Heart left ventricle (tissue), 16 donors: ENCODE measurements around the gene TAS2R1. TPM values are rescaled to one million over a fixed set of nuclear protein-coding genes. Genes with fewer than 3 reads are reported as not detected.

Experiments
- ATAC-seq, 4 donors: fragments of 200-7000 bp; cut with Tn5 transposase; one replicate each; pipeline ENCODE4 v1.9.1; 2020 to 2022; ENCODE audit warnings: moderate library complexity in 4 of 4, mild to moderate bottlenecking in 3 of 4, moderate number of reproducible peaks in 1 of 4
- DNase-seq, 5 donors: peaks; one replicate each; pipeline ENCODE4 v3.0.0-alpha.2; 2020
- H3K27ac ChIP-seq, 12 donors: fragments of 200-600 bp; sonication (generic) in 4 of 12; one replicate each; pipeline versions ENCODE4 v1.5.0 to v1.8.0; 2016 to 2022; ENCODE audit warnings: mild to moderate bottlenecking in 2 of 12
- H3K27me3 ChIP-seq, 9 donors: fragments of 200-600 bp; sonication (generic) in 2 of 9; one replicate each; pipeline versions ENCODE4 v1.5.1 to v1.8.0; 2016 to 2022; ENCODE audit warnings: mild to moderate bottlenecking in 3 of 9
- H3K36me3 ChIP-seq, 9 donors: fragments of 200-600 bp; sonication (generic) in 2 of 9; one replicate each; pipeline versions ENCODE4 v1.5.0 to v1.8.0; 2018 to 2022; ENCODE audit warnings: mild to moderate bottlenecking in 2 of 9
- H3K4me1 ChIP-seq, 12 donors: fragments of 200-600 bp; sonication (generic) in 4 of 12; one replicate each; pipeline versions ENCODE4 v1.5.0 to v1.8.0; 2016 to 2022; ENCODE audit warnings: mild to moderate bottlenecking in 3 of 12
- H3K4me3 ChIP-seq, 12 donors: fragments of 200-600 bp; sonication (generic) in 4 of 12; one replicate each; pipeline versions ENCODE4 v1.5.0 to v1.8.0; 2017 to 2022; ENCODE audit warnings: mild to moderate bottlenecking in 9 of 12, moderate library complexity in 4 of 12
- H3K9me3 ChIP-seq, 12 donors: fragments of 200-600 bp; sonication (generic) in 4 of 12; one replicate each; pipeline versions ENCODE4 v1.5.0 to v1.8.0; 2016 to 2022; ENCODE audit warnings: mild to moderate bottlenecking in 1 of 12
- CTCF ChIP-seq, 12 donors: fragments of 200-600 bp; sonication (generic) in 4 of 12; IDR thresholded peaks; one replicate each; pipeline versions ENCODE4 v1.5.0 to v1.8.0; 2018 to 2022; ENCODE audit warnings: antibody characterized with exemption in 12 of 12, mild to moderate bottlenecking in 5 of 12
- POLR2A ChIP-seq, 2 donors: fragments of 450-650 bp; IDR thresholded peaks; one replicate each; pipeline ENCODE4 v1.6.1; 2017; ENCODE audit warnings: antibody characterized with exemption in 2 of 2, mild to moderate bottlenecking in 2 of 2, moderate library complexity in 2 of 2
- WGBS, 4 donors: extraction: QIAGEN DNeasy Blood & Tissue Kit in 2 of 4; methylation state at CpG; one replicate each; pipeline versions ENCODE4 v1.1.5 to v1.1.7; 2013 to 2018; 5-methylcytosine and 5-hydroxymethylcytosine counted together
- intact Hi-C, 10 donors: fragments of 100-400 bp; cut with DNase I; formaldehyde crosslinking; loops; one replicate each; pipeline versions ENCODE4 v1.11.1 to v1.14.2; 2022
- long read RNA-seq, 3 donors: library from polyadenylated mRNA; unstranded; transcript quantifications; one replicate each; pipeline ENCODE4 v2.0.0, GENCODE V29; 2020 to 2021
- polyA plus RNA-seq, 2 donors: library from polyadenylated mRNA; stranded (reverse); fragments of 200-250 nt; gene quantifications; one replicate each; pipeline ENCODE4 v1.2.3, GENCODE V29; 2013
- total RNA-seq, 9 donors: library from RNA; depleted of rRNA in 2 of 9; stranded (reverse); fragments of >200 nt in 2 of 9; fragmentation: NEBNext Ultra II Directional in 3 of 9; extraction: Animal tissue kit (Norgen Biotek cat#: 25700) in 3 of 9; gene quantifications; one replicate each; pipeline versions ENCODE4 v1.1.0 to v1.2.4, GENCODE V29; 2016 to 2023
- donor health status: ischemic (EF 13 %, LVEDD 7.1; RV severe dilation, severe dysfunction).
- donor health status: healthy with polysubstance abuse.
- donor health status: DM: no; HTN: yes; CAD: no.
- donor health status: DM: no; HTN: no; CAD: no.
- donor health status: ischemic (EF 25% LVEDD 6.9; RV normal size, moderate dysfunction).
- donor health status: ischemic (EF 25% LVEDD 5.7; RV mildly dilated, moderate dysfunction).
- donor health status: healthy.
- donor health status: DM: yes; HTN: yes; CAD: no.
- donor health status: ischemic (EF 35%, LVEDD 5.7; RV mildly dilated, moderate dysfunction).
- donor health status: nonischemic (EF 11% LVEDD 7.7; RV severe dilation, severe dysfunction).
- donor health status: DM: yes; HTN: yes; CAD: no.
- donor health status: PGD.
- donor health status: ischemic (EF 29% LVEDD 5.4; RV normal size, mild dysfunction).
- donor health status: nonischemic (EF 23%, LVEDD 6.1; RV moderate dilation, normal function).

Gene TAS2R1
- not detected for total RNA-seq
- polyA plus RNA-seq, result not detected
- long read RNA-seq, donor 1, result 0 reads
- long read RNA-seq, donor 2, result 0 reads
- long read RNA-seq, donor 3, result 0 reads

- H3K36me3 ChIP-seq, result no peaks in the 10 kb centered on the region
- H3K9me3 ChIP-seq, result peaks cover 0 to 21% (median 5%) of the 10 kb centered on the region in 12 donors
- ATAC-seq (no peak), DNase-seq (no peak)
- no peaks in the 10 kb centered on the region for H3K4me1 ChIP-seq
- H3K27me3 ChIP-seq, result no peaks in the 10 kb centered on the region
- H3K4me3 ChIP-seq, result no peak within 1 kb of the TSS
- intact Hi-C loops, result no loop called here
- TF ChIP-seq POLR2A (IDR thresholded peaks at IDR 0.05) (no peak), CTCF (IDR thresholded peaks at IDR 0.05) (no peak)
- H3K27ac ChIP-seq, result no peak within 1 kb of the TSS
- WGBS, 4 donors, result 92 to 100% (median 95%) methylated on average over 1 of the region's 1 CpG
Observed at GRCh38 chr5:9630251-9630650, at the start of gene TAS2R1. TSS of gene TAS2R1 (minus strand) at chr5:9630351. CDS start at chr5:9630032, 319 bp downstream.

GRCh38 chr5:9670371-9670770 lies 40.2 kb upstream of the TAS2R1 start:
- H3K4me1 ChIP-seq, result no peaks in the 10 kb centered on the region
- no peaks in the 10 kb centered on the region for H3K36me3 ChIP-seq
- intact Hi-C loops, result no loop called here
- H3K4me3 ChIP-seq, result no peak overlapping the region
- no peak overlapping the region for H3K27ac ChIP-seq
- TF ChIP-seq CTCF (IDR thresholded peaks at IDR 0.05) (no peak), POLR2A (IDR thresholded peaks at IDR 0.05) (no peak)
- H3K9me3 ChIP-seq, result peaks cover 0 to 40% (median 7%) of the 10 kb centered on the region in 12 donors
- ATAC-seq, result no peak
- 0 to 41% (median 0%) methylated on average over 1 of the region's 1 CpG for WGBS, 4 donors
- no peak for DNase-seq
- no peaks in the 10 kb centered on the region for H3K27me3 ChIP-seq

- TF ChIP-seq CTCF (IDR thresholded peaks at IDR 0.05), result no peak
- TF ChIP-seq POLR2A (IDR thresholded peaks at IDR 0.05), result no peak
- H3K4me3 ChIP-seq, result no peak overlapping the region
- ATAC-seq (no peak), DNase-seq (no peak)
- intact Hi-C loops, result no loop called here
- no peaks in the 10 kb centered on the region for H3K27me3 ChIP-seq
- H3K36me3 ChIP-seq, result no peaks in the 10 kb centered on the region
- no peaks in the 10 kb centered on the region for H3K4me1 ChIP-seq
- H3K27ac ChIP-seq, result no peak overlapping the region
- peaks cover 0 to 40% (median 7%) of the 10 kb centered on the region in 12 donors for H3K9me3 ChIP-seq
- WGBS, 4 donors, result 70 to 86% (median 79%) methylated on average over 2 of the region's 2 CpGs
Observed at GRCh38 chr5:9667906-9668305, 37.8 kb upstream of the TAS2R1 start.

GRCh38 chr5:9663891-9664290 lies 33.7 kb upstream of the TAS2R1 start:
- ATAC-seq, result no peak
- Histone ChIP-seq H3K36me3 (no peaks in the 10 kb centered on the region), H3K27ac (no peak overlapping the region), H3K4me3 (no peak overlapping the region), H3K9me3 (peaks cover 0 to 13% (median 0%) of the 10 kb centered on the region in 12 donors), H3K27me3 (no peaks in the 10 kb centered on the region), H3K4me1 (no peaks in the 10 kb centered on the region)
- TF ChIP-seq CTCF (IDR thresholded peaks at IDR 0.05) (no peak), POLR2A (IDR thresholded peaks at IDR 0.05) (no peak)
- no peak for DNase-seq
- 79 to 88% (median 83%) methylated on average over 6 of the region's 6 CpGs for WGBS, 4 donors
- intact Hi-C loops, result no loop called here
